MCF 10A (cell line): ENCODE results near the gene MYRIP. TPM values are rescaled to one million over a fixed set of nuclear protein-coding genes. Genes with fewer than 3 reads are reported as not detected.
A peak's percentile ranks its signal among the peaks of the same experiment; 100 is the strongest.

Experiments used
- BruUV-seq: library from RNA; stranded (reverse); fragments of 400-500 nt; replicated peaks from 2 replicates; lab custom pipeline; 2021; lab: Mats Ljungman, UMichigan
- CTCF ChIA-PET: fragments of 300-600 bp; sonication (Branson Sonifier 250); formaldehyde crosslinking; extraction: SDS; loops from one replicate; lab custom pipeline; 2021; ENCODE audit warnings: antibody characterized with exemption, inconsistent platforms; lab: Yijun Ruan, JAX
- POLR2A ChIA-PET: fragments of 300-600, 350-650 bp; sonication (Branson Sonifier 250); formaldehyde crosslinking; extraction: SDS; loops from one replicate; lab custom pipeline; 2020; ENCODE audit warnings: antibody characterized with exemption, inconsistent platforms; lab: Yijun Ruan, JAX
- DNase-seq: peaks from one replicate; pipeline ENCODE4 v3.0.0-alpha.2; 2018; ENCODE audit not compliant: unreplicated experiment
- H3K27ac Mint-ChIP-seq: one replicate; pipeline ENCODE4 v1.8.0; 2022; ENCODE audit warnings: mild to moderate bottlenecking, low read depth, mixed read lengths; ENCODE audit not compliant: unreplicated experiment
- H3K27me3 Mint-ChIP-seq: one replicate; pipeline ENCODE4 v1.8.0; 2022; ENCODE audit warnings: mixed read lengths; ENCODE audit not compliant: insufficient read depth, unreplicated experiment
- H3K36me3 Mint-ChIP-seq: one replicate; pipeline ENCODE4 v1.8.0; 2022; ENCODE audit warnings: mild to moderate bottlenecking, moderate library complexity, mixed read lengths; ENCODE audit not compliant: insufficient read depth, unreplicated experiment
- H3K4me1 Mint-ChIP-seq: one replicate; pipeline ENCODE4 v1.8.0; 2022; ENCODE audit warnings: mixed read lengths; ENCODE audit not compliant: insufficient read depth, unreplicated experiment
- H3K4me3 Mint-ChIP-seq: one replicate; pipeline ENCODE4 v1.8.0; 2022; ENCODE audit warnings: mild to moderate bottlenecking, moderate library complexity, mixed read lengths; ENCODE audit not compliant: unreplicated experiment
- H3K9me3 Mint-ChIP-seq: one replicate; pipeline ENCODE4 v1.8.0; 2022; ENCODE audit warnings: mixed read lengths; ENCODE audit not compliant: unreplicated experiment
- intact Hi-C: fragments of 100-400 bp; cut with micrococcal nuclease; formaldehyde crosslinking; loops from 2 replicates; pipeline ENCODE4 v1.14.1; 2022
- total RNA-seq: library from RNA; stranded (reverse); gene quantifications from 2 replicates; pipeline ENCODE4 v1.2.3, GENCODE V29; 2022
- TF ChIP-seq, protein P1 (sequence below): fragments of 200-600 bp; IDR thresholded peaks from one replicate; pipeline ENCODE4 v1.8.0; 2022; ENCODE audit warnings: antibody characterized with exemption, mild to moderate bottlenecking; ENCODE audit not compliant: unreplicated experiment

The MYRIP gene
- total RNA-seq, 1 experiment from 2014 or later: 0.19 TPM

DNA sequence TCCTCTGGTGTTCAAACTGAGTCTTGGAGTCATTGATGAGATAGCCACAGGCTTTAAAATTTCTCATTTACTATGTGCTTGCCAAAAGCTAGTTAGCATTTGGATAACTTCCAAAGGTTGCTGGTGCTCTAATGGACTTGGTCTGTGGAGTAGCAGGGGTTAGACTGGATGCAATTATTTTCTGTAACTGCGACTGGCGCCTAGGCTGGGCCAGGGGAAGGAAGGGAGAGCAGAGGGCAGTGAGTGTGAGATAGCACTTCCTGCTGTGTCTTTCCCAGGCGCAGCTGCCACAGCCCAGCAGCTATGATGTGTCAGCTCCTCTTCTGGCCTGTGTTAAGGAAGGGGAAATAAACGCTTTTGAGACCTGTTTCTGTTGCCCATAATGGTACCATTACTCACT is 98.6 kb downstream of the MYRIP start:
- POLR2A ChIA-PET: no interaction called here
- Mint-ChIP-seq H3K27ac (no peak overlapping the region), H3K4me3 (no peak overlapping the region), H3K9me3 (no peaks in the 10 kb centered on the region), H3K36me3 (no peaks in the 10 kb centered on the region), H3K4me1 (peaks cover 12% of the 10 kb centered on the region), H3K27me3 (no peaks in the 10 kb centered on the region)
- BruUV-seq: no TSS peak
- DNase-seq: no peak
- CTCF ChIA-PET: no interaction called here
- intact Hi-C loops: no loop called here
- TF ChIP-seq, protein P1, sequence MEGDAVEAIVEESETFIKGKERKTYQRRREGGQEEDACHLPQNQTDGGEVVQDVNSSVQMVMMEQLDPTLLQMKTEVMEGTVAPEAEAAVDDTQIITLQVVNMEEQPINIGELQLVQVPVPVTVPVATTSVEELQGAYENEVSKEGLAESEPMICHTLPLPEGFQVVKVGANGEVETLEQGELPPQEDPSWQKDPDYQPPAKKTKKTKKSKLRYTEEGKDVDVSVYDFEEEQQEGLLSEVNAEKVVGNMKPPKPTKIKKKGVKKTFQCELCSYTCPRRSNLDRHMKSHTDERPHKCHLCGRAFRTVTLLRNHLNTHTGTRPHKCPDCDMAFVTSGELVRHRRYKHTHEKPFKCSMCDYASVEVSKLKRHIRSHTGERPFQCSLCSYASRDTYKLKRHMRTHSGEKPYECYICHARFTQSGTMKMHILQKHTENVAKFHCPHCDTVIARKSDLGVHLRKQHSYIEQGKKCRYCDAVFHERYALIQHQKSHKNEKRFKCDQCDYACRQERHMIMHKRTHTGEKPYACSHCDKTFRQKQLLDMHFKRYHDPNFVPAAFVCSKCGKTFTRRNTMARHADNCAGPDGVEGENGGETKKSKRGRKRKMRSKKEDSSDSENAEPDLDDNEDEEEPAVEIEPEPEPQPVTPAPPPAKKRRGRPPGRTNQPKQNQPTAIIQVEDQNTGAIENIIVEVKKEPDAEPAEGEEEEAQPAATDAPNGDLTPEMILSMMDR: no peak

DNA sequence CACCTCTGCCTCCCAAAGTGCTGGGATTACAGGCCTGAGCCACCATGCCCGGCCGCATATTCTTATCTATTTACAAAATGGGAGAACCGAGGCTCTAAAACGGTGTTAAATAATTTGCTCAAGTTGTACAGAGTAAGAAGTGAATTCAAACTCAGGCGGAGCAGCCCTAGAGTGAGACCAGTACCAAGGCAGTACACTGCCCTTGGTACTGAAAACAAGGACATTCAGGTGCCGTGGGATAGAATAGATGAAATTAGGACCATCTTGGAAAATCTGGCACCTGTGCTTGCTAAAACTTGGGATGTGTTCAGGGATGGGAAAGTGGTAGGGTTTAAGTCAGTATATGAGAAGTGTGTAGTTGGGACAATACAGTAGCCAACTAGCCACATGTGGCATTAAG is 100.7 kb downstream of the MYRIP start:
- no TSS peak for BruUV-seq
- Mint-ChIP-seq H3K4me1 (peaks cover 18% of the 10 kb centered on the region), H3K27me3 (no peaks in the 10 kb centered on the region), H3K4me3 (no peak overlapping the region), H3K27ac (no peak overlapping the region), H3K36me3 (no peaks in the 10 kb centered on the region), H3K9me3 (no peaks in the 10 kb centered on the region)
- intact Hi-C loops: no loop called here
- ChIA-PET CTCF (no interaction called here), POLR2A (no interaction called here)
- no peak for DNase-seq
- TF ChIP-seq, protein P1: no peak

DNA sequence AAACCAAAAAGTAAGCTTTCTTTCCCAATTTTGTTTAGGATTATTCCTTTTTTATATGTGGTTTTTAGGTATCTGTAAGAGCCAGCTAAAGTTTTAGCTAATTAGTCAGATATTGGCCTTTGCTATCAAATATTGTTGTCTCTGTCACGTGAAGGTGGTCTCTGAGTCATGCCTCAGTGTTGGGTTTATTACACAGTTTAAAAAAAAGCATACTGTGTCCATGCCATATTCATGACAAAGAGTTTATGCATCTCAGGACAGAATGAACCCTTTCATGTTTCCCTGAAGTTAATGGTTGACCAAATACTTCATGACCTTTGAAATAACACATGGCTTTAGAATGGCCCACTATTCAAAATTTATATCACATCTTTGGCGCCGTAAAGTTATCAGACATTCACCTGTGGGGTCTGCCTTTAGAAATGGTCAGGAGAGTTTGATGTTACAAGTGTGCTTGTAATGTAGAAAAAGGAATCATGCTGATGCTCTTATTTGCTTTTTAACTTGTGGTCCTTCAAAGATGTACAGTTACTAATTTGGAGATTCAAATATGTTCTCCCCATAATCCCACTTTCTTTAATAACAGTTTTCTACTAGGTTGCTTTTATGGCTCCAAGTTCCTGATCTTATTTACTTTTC is 101.5 kb downstream of the MYRIP start:
- intact Hi-C loops: no loop called here
- H3K4me1 Mint-ChIP-seq: peaks cover 18% of the 10 kb centered on the region
- CTCF ChIA-PET: interaction anchor here (1.1 kb wide), 1 partner anchor 369 kb away, joined by 3 read pairs; no protein-coding TSS in a partner anchor
- H3K9me3 Mint-ChIP-seq: no peaks in the 10 kb centered on the region
- no TSS peak for BruUV-seq
- H3K36me3 Mint-ChIP-seq: no peaks in the 10 kb centered on the region
- no peak overlapping the region for H3K4me3 Mint-ChIP-seq
- TF ChIP-seq, protein P1: no peak
- POLR2A ChIA-PET: interaction anchor here (0.7 kb wide), 2 partner anchors 10 to 110 kb away, joined by 3 to 5 read pairs; no protein-coding TSS in a partner anchor
- H3K27ac Mint-ChIP-seq: no peak overlapping the region
- no peaks in the 10 kb centered on the region for H3K27me3 Mint-ChIP-seq
- peak; percentile 8 for DNase-seq

DNA sequence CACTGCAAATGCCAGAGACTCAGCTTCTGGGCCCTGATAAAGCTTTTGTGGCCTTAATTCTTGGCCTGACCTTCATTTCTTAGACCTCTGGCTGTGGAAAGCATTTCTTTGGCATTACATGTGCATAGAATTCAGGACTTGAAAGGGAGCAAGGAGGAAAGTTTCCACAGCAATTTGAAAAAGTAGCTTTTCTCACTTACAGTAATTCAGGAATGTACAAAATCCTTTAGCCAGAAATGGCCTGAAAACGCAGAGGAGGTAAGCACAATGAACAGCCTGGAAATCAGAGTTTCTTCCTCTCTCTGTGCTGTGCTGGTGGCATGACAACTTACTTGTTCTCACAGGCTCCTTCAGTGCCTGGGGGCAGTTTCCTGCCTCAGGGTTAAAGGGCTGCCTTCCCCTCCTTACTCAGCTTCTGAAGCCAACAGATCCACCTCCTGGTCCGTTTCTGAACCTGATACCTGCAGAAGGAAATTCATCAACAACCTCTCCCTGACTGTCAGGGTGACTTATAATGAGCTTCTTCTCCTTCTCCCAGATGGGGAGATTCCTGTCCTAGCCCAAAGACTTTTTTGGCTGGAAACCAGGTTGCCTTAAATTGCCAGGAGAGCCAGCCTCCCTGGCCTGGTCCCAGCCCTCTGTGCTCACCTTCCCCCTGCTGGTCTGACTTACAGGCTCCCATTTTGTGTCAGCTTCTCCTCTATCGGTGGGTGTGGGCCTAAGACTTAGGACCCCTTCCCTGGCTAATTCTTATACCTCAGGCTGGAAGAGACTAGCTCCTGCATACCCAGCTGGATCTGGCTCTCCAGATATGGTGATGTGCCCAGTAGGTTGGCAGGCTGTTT is 102.3 kb downstream of the MYRIP start:
- no peak overlapping the region for H3K4me3 Mint-ChIP-seq
- ChIA-PET POLR2A (interaction anchor here (0.7 kb wide), 1 partner anchor 10 kb away, joined by 3 read pairs; no protein-coding TSS in a partner anchor), CTCF (interaction anchor here (0.6 to 1.2 kb wide), 5 partner anchors 56 to 370 kb away, joined by 3 read pairs; no protein-coding TSS in a partner anchor)
- no peak overlapping the region for H3K27ac Mint-ChIP-seq
- no TSS peak for BruUV-seq
- no peaks in the 10 kb centered on the region for H3K9me3 Mint-ChIP-seq
- intact Hi-C loops: no loop called here
- no peaks in the 10 kb centered on the region for H3K27me3 Mint-ChIP-seq
- peaks cover 18% of the 10 kb centered on the region for H3K4me1 Mint-ChIP-seq
- TF ChIP-seq, protein P1: no peak
- no peaks in the 10 kb centered on the region for H3K36me3 Mint-ChIP-seq
- peak; percentile 21 for DNase-seq
